ENCODE data around the gene NBAS.

The NBAS gene

DNA sequence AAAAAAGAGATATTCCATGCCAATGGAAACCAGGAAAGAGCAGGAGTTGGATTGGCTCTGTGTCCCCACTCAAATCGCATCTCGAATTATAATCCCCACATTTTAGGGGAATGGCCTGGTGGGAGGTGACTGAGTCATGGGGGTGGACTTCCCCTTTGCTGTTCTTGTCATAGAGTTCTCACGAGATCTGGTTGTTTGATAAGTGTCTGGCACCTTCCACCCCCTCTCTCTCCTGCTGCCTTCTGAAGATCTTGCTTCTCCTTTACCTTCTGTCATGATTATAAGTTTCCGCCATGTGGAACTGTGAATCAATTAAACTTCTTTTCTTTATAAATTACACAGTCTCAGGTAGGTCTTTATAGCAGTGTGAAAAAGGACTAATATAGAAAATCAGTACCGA, 355.6 kb downstream of the NBAS start:
- peak; percentile 57 for DNase-seq (ENCODE audit: low read depth)
- no peak overlapping the region for H3K4me3 ChIP-seq (ENCODE audit: low read depth, low read length)
- TF ChIP-seq MYC (IDR thresholded peaks at IDR 0.05; ENCODE audit: low read depth, low read length) (no peak), POLR2A (IDR thresholded peaks at IDR 0.05; ENCODE audit: extremely low read depth, insufficient read length) (no peak)
- TF ChIP-seq, protein P1, sequence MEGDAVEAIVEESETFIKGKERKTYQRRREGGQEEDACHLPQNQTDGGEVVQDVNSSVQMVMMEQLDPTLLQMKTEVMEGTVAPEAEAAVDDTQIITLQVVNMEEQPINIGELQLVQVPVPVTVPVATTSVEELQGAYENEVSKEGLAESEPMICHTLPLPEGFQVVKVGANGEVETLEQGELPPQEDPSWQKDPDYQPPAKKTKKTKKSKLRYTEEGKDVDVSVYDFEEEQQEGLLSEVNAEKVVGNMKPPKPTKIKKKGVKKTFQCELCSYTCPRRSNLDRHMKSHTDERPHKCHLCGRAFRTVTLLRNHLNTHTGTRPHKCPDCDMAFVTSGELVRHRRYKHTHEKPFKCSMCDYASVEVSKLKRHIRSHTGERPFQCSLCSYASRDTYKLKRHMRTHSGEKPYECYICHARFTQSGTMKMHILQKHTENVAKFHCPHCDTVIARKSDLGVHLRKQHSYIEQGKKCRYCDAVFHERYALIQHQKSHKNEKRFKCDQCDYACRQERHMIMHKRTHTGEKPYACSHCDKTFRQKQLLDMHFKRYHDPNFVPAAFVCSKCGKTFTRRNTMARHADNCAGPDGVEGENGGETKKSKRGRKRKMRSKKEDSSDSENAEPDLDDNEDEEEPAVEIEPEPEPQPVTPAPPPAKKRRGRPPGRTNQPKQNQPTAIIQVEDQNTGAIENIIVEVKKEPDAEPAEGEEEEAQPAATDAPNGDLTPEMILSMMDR (IDR thresholded peaks at IDR 0.05; ENCODE audit: low read depth, low read length): no peak
- TF ChIP-seq, protein P2, sequence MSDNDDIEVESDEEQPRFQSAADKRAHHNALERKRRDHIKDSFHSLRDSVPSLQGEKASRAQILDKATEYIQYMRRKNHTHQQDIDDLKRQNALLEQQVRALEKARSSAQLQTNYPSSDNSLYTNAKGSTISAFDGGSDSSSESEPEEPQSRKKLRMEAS (IDR thresholded peaks at IDR 0.05; ENCODE audit: low read depth, low read length): no peak

DNA sequence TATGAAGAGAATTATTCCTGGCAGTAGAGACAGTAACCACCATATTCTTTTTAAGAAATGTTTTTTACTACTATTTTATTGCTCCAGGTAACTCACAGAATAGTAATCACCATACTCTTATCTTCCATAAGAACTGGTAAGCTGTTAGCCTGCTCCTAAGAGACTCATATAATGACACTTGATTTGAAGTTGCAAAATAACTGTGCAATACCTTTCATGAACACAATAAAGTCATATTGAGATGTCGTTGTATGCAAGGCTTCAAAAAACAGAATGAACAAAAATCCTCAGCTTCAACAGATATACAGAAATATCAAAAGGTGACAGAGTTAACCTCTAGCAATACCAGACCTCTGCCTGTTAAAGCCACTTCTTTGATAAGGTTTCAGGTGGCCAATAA, 360.1 kb downstream of the NBAS start:
- no peak overlapping the region for H3K4me3 ChIP-seq (ENCODE audit: low read depth, low read length)
- no peak for DNase-seq (ENCODE audit: low read depth)
- TF ChIP-seq POLR2A (IDR thresholded peaks at IDR 0.05; ENCODE audit: extremely low read depth, insufficient read length): no peak
- TF ChIP-seq, protein P1 (IDR thresholded peaks at IDR 0.05; ENCODE audit: low read depth, low read length): no peak
- TF ChIP-seq, protein P2 (IDR thresholded peaks at IDR 0.05; ENCODE audit: low read depth, low read length): no peak
- no peak for TF ChIP-seq MYC (IDR thresholded peaks at IDR 0.05; ENCODE audit: low read depth, low read length)

DNA sequence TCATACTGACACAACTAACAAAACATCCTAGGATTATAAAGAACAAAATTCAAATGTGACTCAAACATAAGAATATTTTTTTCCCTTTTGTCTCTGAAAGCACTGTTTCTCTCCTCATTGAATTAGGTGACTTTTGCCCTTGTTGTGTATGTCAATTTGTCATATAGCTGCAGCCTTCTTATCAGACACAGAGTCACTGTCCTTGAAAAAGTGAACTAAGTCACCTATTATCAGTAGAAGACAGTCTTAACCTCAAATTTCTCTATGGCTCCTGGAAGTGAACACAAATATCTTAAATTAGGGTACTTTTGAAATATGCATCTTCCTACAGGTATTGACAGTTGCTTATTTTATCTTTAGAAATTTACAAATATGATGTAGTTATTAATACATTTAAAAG, 360.6 kb downstream of the NBAS start:
- no peak for DNase-seq (ENCODE audit: low read depth)
- no peak for TF ChIP-seq MYC (IDR thresholded peaks at IDR 0.05; ENCODE audit: low read depth, low read length)
- TF ChIP-seq, protein P1 (IDR thresholded peaks at IDR 0.05; ENCODE audit: low read depth, low read length): no peak
- TF ChIP-seq POLR2A (IDR thresholded peaks at IDR 0.05; ENCODE audit: extremely low read depth, insufficient read length): no peak
- TF ChIP-seq, protein P2 (IDR thresholded peaks at IDR 0.05; ENCODE audit: low read depth, low read length): no peak
- no peak overlapping the region for H3K4me3 ChIP-seq (ENCODE audit: low read depth, low read length)

DNA sequence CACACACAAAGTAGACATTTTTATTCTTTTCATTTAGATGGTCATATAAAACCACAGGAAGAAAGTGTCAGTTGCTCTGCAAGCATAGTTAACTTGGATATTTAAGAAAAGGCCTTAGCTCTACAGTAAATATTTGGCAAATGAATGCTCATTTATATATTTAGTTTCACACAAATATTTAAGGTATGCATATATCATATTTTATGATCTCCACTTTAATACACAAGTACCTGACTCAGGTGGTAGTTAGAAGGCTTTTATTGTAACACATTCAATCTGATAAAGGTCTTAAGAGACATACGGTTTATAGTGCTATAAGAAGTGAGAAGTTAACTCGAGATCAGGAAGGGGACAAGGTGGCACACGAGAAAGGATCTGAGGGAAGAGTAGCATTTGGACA, 363.1 kb downstream of the NBAS start:
- DNase-seq (ENCODE audit: low read depth): no peak
- H3K4me3 ChIP-seq (ENCODE audit: low read depth, low read length): no peak overlapping the region
- no peak for TF ChIP-seq MYC (IDR thresholded peaks at IDR 0.05; ENCODE audit: low read depth, low read length)
- TF ChIP-seq, protein P2 (IDR thresholded peaks at IDR 0.05; ENCODE audit: low read depth, low read length): no peak
- TF ChIP-seq, protein P1 (IDR thresholded peaks at IDR 0.05; ENCODE audit: low read depth, low read length): no peak
- TF ChIP-seq POLR2A (IDR thresholded peaks at IDR 0.05; ENCODE audit: extremely low read depth, insufficient read length): no peak

DNA sequence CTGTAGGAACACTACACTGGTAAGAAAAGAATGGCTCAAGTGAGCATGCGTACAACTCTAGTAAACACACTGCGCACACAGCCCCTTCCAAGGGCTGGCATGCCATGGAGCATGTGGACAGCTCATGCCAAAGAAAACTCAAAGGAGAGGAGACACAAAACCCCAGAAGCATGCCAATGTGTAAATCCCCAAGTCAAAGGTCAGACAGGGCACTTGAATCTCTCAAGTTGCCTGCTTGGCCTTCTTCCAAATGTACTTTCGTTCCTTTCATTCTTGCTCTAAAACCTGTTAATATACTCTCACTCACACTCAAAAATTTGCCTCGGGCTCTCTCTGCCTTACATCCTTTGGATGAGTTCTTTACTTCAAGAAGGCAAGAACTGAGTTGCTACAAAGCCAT, 365.3 kb downstream of the NBAS start:
- DNase-seq (ENCODE audit: low read depth): no peak
- TF ChIP-seq POLR2A (IDR thresholded peaks at IDR 0.05; ENCODE audit: extremely low read depth, insufficient read length) (no peak), MYC (IDR thresholded peaks at IDR 0.05; ENCODE audit: low read depth, low read length) (no peak)
- H3K4me3 ChIP-seq (ENCODE audit: low read depth, low read length): no peak overlapping the region

DNA sequence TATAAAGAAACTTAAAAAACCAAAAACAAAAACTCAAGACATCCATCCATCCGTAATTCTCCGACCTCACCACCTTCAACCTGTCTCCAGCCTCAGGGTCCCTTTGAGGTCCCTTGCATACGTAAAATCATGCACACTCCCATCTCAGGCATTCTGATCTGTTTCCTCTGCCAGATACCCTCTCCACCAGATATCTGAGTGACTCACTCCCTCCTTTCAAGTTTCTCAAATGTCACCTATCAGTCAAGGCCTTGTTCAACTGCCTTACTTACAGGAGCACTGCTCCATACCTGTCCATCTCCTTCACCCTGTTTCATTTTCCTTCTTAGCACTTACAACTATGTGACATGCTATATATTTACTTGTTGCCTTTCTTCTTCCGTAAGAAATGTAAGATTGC, 369.3 kb downstream of the NBAS start:
- no peak for DNase-seq (ENCODE audit: low read depth)
- H3K4me3 ChIP-seq (ENCODE audit: low read depth, low read length): no peak overlapping the region
- TF ChIP-seq, protein P1 (IDR thresholded peaks at IDR 0.05; ENCODE audit: low read depth, low read length): no peak
- TF ChIP-seq, protein P2 (IDR thresholded peaks at IDR 0.05; ENCODE audit: low read depth, low read length): no peak
- TF ChIP-seq POLR2A (IDR thresholded peaks at IDR 0.05; ENCODE audit: extremely low read depth, insufficient read length): no peak
- TF ChIP-seq MYC (IDR thresholded peaks at IDR 0.05; ENCODE audit: low read depth, low read length): no peak
